Epithelial cell of esophagus (primary cell): Measurements from ENCODE around the gene CPT2.

Experiments
- DNase-seq: peaks from one replicate; pipeline ENCODE4 v3.0.0; 2010; ENCODE audit warnings: low read depth
- H3K4me3 ChIP-seq: 2 replicates; pipeline ENCODE4 v1.5.1; 2011; ENCODE audit warnings: mild to moderate bottlenecking, low read length, control low read depth
- CTCF ChIP-seq: IDR thresholded peaks from 2 replicates; pipeline ENCODE4 v1.5.1; 2011; ENCODE audit warnings: low read depth, mild to moderate bottlenecking, low read length, control low read depth, inconsistent platforms; ENCODE audit not compliant: insufficient read depth; ENCODE audit errors: missing control alignments

The CPT2 gene

GRCh38 chr1:53218201-53218600 lies 21.6 kb downstream of the CPT2 start:
- H3K4me3 ChIP-seq = no peak overlapping the region
- no peak for TF ChIP-seq CTCF
- no peak for DNase-seq

- peak overlapping the region; percentile 77 for H3K4me3 ChIP-seq
- TF ChIP-seq CTCF = no peak
Observed at GRCh38 chr1:53219711-53220110, 23.1 kb downstream of the CPT2 start.

GRCh38 chr1:53220171-53220961 lies 23.7 kb downstream of the CPT2 start, which contains the start of gene CZIB:
TSS of gene CZIB (minus strand) at chr1:53220634. CDS start at chr1:53220575, 59 bp downstream.
- H3K4me3 ChIP-seq = peak within 1 kb of the TSS; percentile 77
- DNase-seq = peak; percentile 96
- no peak for TF ChIP-seq CTCF

More at GRCh38 chr1:53219711-53220110, 23.1 kb downstream of the CPT2 start:
- no peak for DNase-seq

- DNase-seq = no peak
- H3K4me3 ChIP-seq = peak overlapping the region; percentile 77
- no peak for TF ChIP-seq CTCF
Observed at GRCh38 chr1:53220962-53221286, 24.3 kb downstream of the CPT2 start.

- no peak for DNase-seq
- peak overlapping the region; percentile 95 for H3K4me3 ChIP-seq
- TF ChIP-seq CTCF = no peak
Observed at GRCh38 chr1:53237638-53238037, 41.0 kb downstream of the CPT2 start.

- no peak for TF ChIP-seq CTCF
- peak; percentile 95 for DNase-seq
- H3K4me3 ChIP-seq = peak within 1 kb of the TSS; percentile 95
Observed at GRCh38 chr1:53238197-53239155, 41.9 kb downstream of the CPT2 start, which contains the start of gene MAGOH. TSS of gene MAGOH (minus strand) at chr1:53238518. CDS start at chr1:53238448, 70 bp downstream.
